Naive thymus-derived CD8-positive, alpha-beta T cell (primary cell): ENCODE results near the gene SLC1A2. TPM values are rescaled to one million over a fixed set of nuclear protein-coding genes. Genes with fewer than 3 reads are reported as not detected.

Experiments
- ATAC-seq, 2 donors: fragments of 150-1000 bp; cut with Tn5 transposase in 1 of 2; sonication (Bioruptor Pico), chemical (Tn5 transposase) in 1 of 2; 1 replicate in 1 of 2; 2 replicates in 1 of 2; pipeline ENCODE4 v1.10.0; 2021; ENCODE audit warnings: mild to moderate bottlenecking in 2 of 2, moderate library complexity in 2 of 2
- POLR2A ChIA-PET: fragments of 350-600 bp; sonication (Branson Sonifier 250); formaldehyde crosslinking; loops from one replicate; lab custom pipeline; 2021; ENCODE audit warnings: antibody characterized with exemption; lab: Charles Lee
- DNase-seq, 10 donors: peaks; one replicate each; pipeline versions ENCODE4 v3.0.0 to v3.0.0-alpha.2; 2020 to 2022
- H3K27ac Mint-ChIP-seq, 10 donors: one replicate each; pipeline ENCODE4 v1.8.0; 2020 to 2022; ENCODE audit warnings: mild to moderate bottlenecking in 10 of 10, mixed read lengths in 10 of 10, moderate library complexity in 4 of 10, inconsistent platforms in 1 of 10
- H3K27me3 Mint-ChIP-seq, 5 donors: one replicate each; pipeline ENCODE4 v1.8.0; 2021 to 2022; ENCODE audit warnings: mixed read lengths in 5 of 5
- H3K36me3 Mint-ChIP-seq, 3 donors: one replicate each; pipeline ENCODE4 v1.8.0; 2020 to 2022; ENCODE audit warnings: mixed read lengths in 3 of 3, mild to moderate bottlenecking in 2 of 3, inconsistent platforms in 1 of 3
- H3K4me1 Mint-ChIP-seq, 4 donors: one replicate each; pipeline ENCODE4 v1.8.0; 2021 to 2022; ENCODE audit warnings: mixed read lengths in 4 of 4
- H3K4me3 Mint-ChIP-seq, 10 donors: one replicate each; pipeline ENCODE4 v1.8.0; 2020 to 2022; ENCODE audit warnings: mild to moderate bottlenecking in 10 of 10, mixed read lengths in 10 of 10, moderate library complexity in 6 of 10, inconsistent platforms in 1 of 10
- H3K9me3 Mint-ChIP-seq, 9 donors: one replicate each; pipeline ENCODE4 v1.8.0; 2020 to 2022; ENCODE audit warnings: mixed read lengths in 9 of 9, mild to moderate bottlenecking in 3 of 9, inconsistent platforms in 1 of 9, moderate library complexity in 1 of 9
- polyA plus RNA-seq, 3 donors: library from polyadenylated mRNA; unstranded; fragments of 300-500 nt; fragmentation: Illumina TruSeq; gene quantifications; one replicate each; pipeline ENCODE4 v1.2.3, GENCODE V29; 2021
- total RNA-seq, 8 experiments: library from RNA in 2 of 8; stranded (reverse) in 2 of 8; gene quantifications; one replicate each; pipeline ENCODE4 v1.2.3 and lab custom pipeline; 2021 to 2026

The SLC1A2 gene
- total and polyA plus RNA-seq, 5 experiments from 2014 or later, result 0.07 to 0.44 TPM; not detected in 3

- peak overlapping the region in 4 of 10 donors; percentile 44 to 66 (median 56) for H3K4me3 Mint-ChIP-seq
- peaks cover 17 to 94% (median 76%) of the 10 kb centered on the region in 3 donors for H3K36me3 Mint-ChIP-seq
- no peak for DNase-seq
- peaks cover 0 to 2% (median 0%) of the 10 kb centered on the region in 9 donors for H3K9me3 Mint-ChIP-seq
- H3K27me3 Mint-ChIP-seq, result no peaks in the 10 kb centered on the region
- H3K27ac Mint-ChIP-seq, result peak overlapping the region; percentile 88 to 98 (median 96)
- H3K4me1 Mint-ChIP-seq, result peaks cover 30 to 84% (median 73%) of the 10 kb centered on the region in 4 donors
- POLR2A ChIA-PET, result interaction anchor here (1.1 kb wide), 1 partner anchor 49 kb away, joined by 3 read pairs; no protein-coding TSS in a partner anchor
- no peak for ATAC-seq
Measured at GRCh38 chr11:35215945-35216344, 203.4 kb downstream of the SLC1A2 start.

GRCh38 chr11:35214792-35215193, 204.6 kb downstream of the SLC1A2 start:
- Mint-ChIP-seq H3K4me1 (peaks cover 26 to 87% (median 74%) of the 10 kb centered on the region in 4 donors), H3K4me3 (peak overlapping the region in 6 of 10 donors; percentile 11 to 61 (median 29)), H3K27ac (peak overlapping the region; percentile 74 to 98 (median 94)), H3K27me3 (no peaks in the 10 kb centered on the region), H3K9me3 (peaks cover 0 to 11% (median 4%) of the 10 kb centered on the region in 9 donors), H3K36me3 (peaks cover 24 to 95% (median 81%) of the 10 kb centered on the region in 3 donors)
- ATAC-seq, result peak in 1 of 2 donors; percentile 15
- POLR2A ChIA-PET, result interaction anchor here (1.1 to 1.2 kb wide), 2 partner anchors 34 to 48 kb away, joined by 3 read pairs; no protein-coding TSS in a partner anchor
- peak in 1 of 10 donors; percentile 5 for DNase-seq

- no peak for ATAC-seq
- H3K27me3 Mint-ChIP-seq, result no peaks in the 10 kb centered on the region
- peak overlapping the region; percentile 74 to 98 (median 94) for H3K27ac Mint-ChIP-seq
- peaks cover 24 to 84% (median 71%) of the 10 kb centered on the region in 4 donors for H3K4me1 Mint-ChIP-seq
- POLR2A ChIA-PET, result interaction anchor here (0.7 to 1.2 kb wide), 2 partner anchors 34 to 141 kb away, joined by 3 read pairs; no protein-coding TSS in a partner anchor
- peaks cover 0 to 15% (median 6%) of the 10 kb centered on the region in 9 donors for H3K9me3 Mint-ChIP-seq
- peaks cover 26 to 95% (median 81%) of the 10 kb centered on the region in 3 donors for H3K36me3 Mint-ChIP-seq
- peak overlapping the region in 7 of 10 donors; percentile 3 to 61 (median 28) for H3K4me3 Mint-ChIP-seq
- no peak for DNase-seq
Measured at GRCh38 chr11:35214226-35214770, 205.1 kb downstream of the SLC1A2 start.

DNA sequence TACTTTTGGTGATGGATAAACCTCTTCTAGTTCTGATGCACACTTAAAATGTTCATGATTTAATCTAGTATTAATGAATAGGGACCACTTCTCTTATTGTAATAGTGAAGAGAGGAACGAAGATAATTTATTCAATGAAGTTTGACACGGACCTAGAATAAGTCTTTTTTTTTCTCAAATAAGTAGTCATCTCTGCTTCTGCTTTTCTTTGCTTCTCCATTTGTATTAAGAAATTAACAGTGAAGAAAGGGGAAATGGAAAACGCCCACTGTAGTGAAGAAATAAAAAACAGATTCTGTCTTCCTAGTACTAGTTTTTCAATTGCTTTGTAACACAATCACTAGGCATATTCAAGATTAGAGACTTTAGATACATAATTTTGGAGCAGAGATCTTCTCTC, 207.4 kb downstream of the SLC1A2 start:
- DNase-seq (no peak), ATAC-seq (no peak)
- Mint-ChIP-seq H3K36me3 (peaks cover 45 to 97% (median 84%) of the 10 kb centered on the region in 3 donors), H3K4me3 (no peak overlapping the region), H3K4me1 (peaks cover 22 to 77% (median 69%) of the 10 kb centered on the region in 4 donors), H3K27me3 (no peaks in the 10 kb centered on the region), H3K9me3 (peaks cover 0 to 25% (median 9%) of the 10 kb centered on the region in 9 donors), H3K27ac (peak overlapping the region in 9 of 10 donors; percentile 17 to 94 (median 46))
- POLR2A ChIA-PET, result interaction anchor here (1.3 kb wide), 1 partner anchor 47 kb away, joined by 3 read pairs; no protein-coding TSS in a partner anchor

- peaks cover 51 to 98% (median 90%) of the 10 kb centered on the region in 3 donors for H3K36me3 Mint-ChIP-seq
- DNase-seq (no peak), ATAC-seq (no peak)
- POLR2A ChIA-PET, result interaction anchor here (0.8 to 1.7 kb wide), 3 partner anchors 8 to 44 kb away, joined by 3 to 5 read pairs (median 3); no protein-coding TSS in a partner anchor
- H3K4me1 Mint-ChIP-seq, result peaks cover 18 to 71% (median 67%) of the 10 kb centered on the region in 4 donors
- peak overlapping the region in 9 of 10 donors; percentile 37 to 94 (median 52) for H3K27ac Mint-ChIP-seq
- peaks cover 0 to 25% (median 9%) of the 10 kb centered on the region in 9 donors for H3K9me3 Mint-ChIP-seq
- H3K4me3 Mint-ChIP-seq, result peak overlapping the region in 2 of 10 donors; percentile 5 to 20
- no peaks in the 10 kb centered on the region for H3K27me3 Mint-ChIP-seq
Measured at GRCh38 chr11:35210876-35211546, 208.3 kb downstream of the SLC1A2 start.

- Mint-ChIP-seq H3K9me3 (peaks cover 0 to 25% (median 9%) of the 10 kb centered on the region in 9 donors), H3K4me1 (peaks cover 17 to 69% (median 63%) of the 10 kb centered on the region in 4 donors), H3K27ac (peak overlapping the region in 6 of 10 donors; percentile 7 to 77 (median 60)), H3K4me3 (no peak overlapping the region), H3K36me3 (peaks cover 64 to 100% (median 93%) of the 10 kb centered on the region in 3 donors), H3K27me3 (no peaks in the 10 kb centered on the region)
- POLR2A ChIA-PET, result no interaction called here
- DNase-seq (no peak), ATAC-seq (no peak)
Measured at GRCh38 chr11:35208795-35209194, 210.6 kb downstream of the SLC1A2 start.

DNA sequence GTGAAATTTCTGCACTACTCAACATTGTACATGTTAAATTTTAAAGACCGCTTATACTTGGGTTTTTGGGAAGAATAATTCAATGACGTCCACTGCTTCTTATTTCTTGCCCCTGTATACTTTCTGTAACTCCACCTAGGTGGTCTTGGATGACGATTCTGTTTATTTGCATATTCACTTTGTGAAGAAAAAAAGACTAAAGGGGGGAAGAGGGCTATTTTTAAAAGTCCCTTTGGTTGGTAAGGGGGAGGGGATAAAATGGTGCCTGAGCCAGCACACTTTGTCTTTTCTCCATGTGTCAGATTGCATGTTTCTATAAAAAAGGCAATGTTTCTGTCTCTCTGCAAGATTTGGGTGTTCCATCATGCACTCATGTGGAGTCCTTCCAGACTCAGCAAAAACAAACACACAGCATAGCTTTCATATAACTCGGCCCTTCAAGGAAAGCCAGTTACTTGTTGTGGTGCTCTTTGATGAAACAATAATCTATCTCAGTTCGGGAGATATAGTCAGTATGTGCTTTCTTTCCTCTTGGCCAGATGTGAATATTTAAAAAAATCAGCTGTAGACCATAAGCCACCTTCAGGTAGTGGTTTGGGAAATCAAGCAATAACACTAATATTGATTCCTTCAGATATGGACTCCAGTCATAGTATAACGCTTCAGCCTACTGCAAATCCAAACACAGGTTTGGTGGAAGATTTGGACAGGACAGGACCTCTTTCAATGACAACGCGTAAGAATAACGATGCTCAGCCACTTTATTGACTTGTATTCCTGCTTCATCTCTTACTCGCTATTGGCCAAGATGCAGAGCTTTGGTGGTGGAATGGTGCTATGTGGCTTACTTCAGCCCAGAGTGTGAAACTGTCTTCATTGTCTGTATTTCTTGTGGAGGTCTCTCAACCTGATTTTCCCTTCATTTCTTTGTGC, 211.6 kb downstream of the SLC1A2 start:
- H3K27me3 Mint-ChIP-seq, result no peaks in the 10 kb centered on the region
- peak overlapping the region in 3 of 10 donors; percentile 3 to 29 (median 4) for H3K4me3 Mint-ChIP-seq
- ATAC-seq, result no peak
- H3K27ac Mint-ChIP-seq, result peak overlapping the region; percentile 3 to 77 (median 61)
- POLR2A ChIA-PET, result no interaction called here
- H3K36me3 Mint-ChIP-seq, result peaks cover 64 to 99% (median 94%) of the 10 kb centered on the region in 3 donors
- DNase-seq, result no peak
- peaks cover 14 to 65% (median 58%) of the 10 kb centered on the region in 4 donors for H3K4me1 Mint-ChIP-seq
- H3K9me3 Mint-ChIP-seq, result peaks cover 0 to 25% (median 9%) of the 10 kb centered on the region in 9 donors

DNA sequence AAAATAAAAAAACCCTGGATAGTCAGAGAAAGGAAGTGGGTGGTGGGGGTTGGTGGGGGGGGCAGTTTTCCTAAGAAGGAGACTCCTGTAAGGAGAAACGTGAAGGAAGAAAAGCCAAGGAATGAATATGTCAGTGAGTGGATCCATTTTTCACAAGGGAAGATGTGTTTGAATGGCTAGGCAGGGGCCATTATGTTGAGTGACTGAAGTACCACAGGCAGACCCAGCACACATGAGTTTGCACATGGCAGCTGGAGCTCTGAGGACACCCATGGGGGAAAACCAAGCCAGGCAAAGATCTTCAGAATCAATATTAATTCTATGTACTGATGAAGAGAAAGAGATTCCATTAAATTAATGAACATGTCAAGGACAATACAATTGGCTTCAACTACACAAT, 212.7 kb downstream of the SLC1A2 start:
- H3K4me1 Mint-ChIP-seq, result peaks cover 16 to 67% (median 60%) of the 10 kb centered on the region in 4 donors
- DNase-seq, result no peak
- no peaks in the 10 kb centered on the region for H3K27me3 Mint-ChIP-seq
- H3K36me3 Mint-ChIP-seq, result peaks cover 70 to 99% (median 96%) of the 10 kb centered on the region in 3 donors
- H3K9me3 Mint-ChIP-seq, result peaks cover 0 to 25% (median 9%) of the 10 kb centered on the region in 9 donors
- H3K4me3 Mint-ChIP-seq, result peak overlapping the region in 1 of 10 donors; percentile 41
- peak in 1 of 2 donors; percentile 18 for ATAC-seq
- H3K27ac Mint-ChIP-seq, result peak overlapping the region in 7 of 10 donors; percentile 29 to 87 (median 56)
- POLR2A ChIA-PET, result no interaction called here

DNA sequence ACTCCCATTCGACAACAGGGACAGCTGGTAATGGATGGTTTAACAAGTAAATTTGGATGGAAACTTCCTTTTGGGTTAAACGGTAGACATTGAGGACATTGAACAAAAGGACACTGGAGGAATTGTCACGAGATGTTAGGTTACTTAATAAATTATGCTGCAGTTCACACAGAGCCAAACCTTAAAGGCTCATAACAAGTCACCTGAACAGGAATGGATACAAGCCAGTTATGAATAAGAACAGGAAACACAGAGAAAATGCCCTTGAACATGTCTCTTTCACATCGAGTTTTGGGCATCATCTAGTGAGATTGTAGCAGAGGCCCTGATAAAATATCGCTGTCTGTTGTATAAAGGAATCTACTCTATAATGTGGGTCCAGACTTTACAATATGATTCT, 214.7 kb downstream of the SLC1A2 start:
- Mint-ChIP-seq H3K36me3 (peaks cover 65 to 99% (median 94%) of the 10 kb centered on the region in 3 donors), H3K4me3 (peak overlapping the region in 1 of 10 donors; percentile 0), H3K27me3 (no peaks in the 10 kb centered on the region), H3K27ac (peak overlapping the region in 9 of 10 donors; percentile 14 to 89 (median 49)), H3K4me1 (peaks cover 24 to 69% (median 64%) of the 10 kb centered on the region in 4 donors), H3K9me3 (peaks cover 0 to 14% (median 2%) of the 10 kb centered on the region in 9 donors)
- ATAC-seq (no peak), DNase-seq (no peak)
- POLR2A ChIA-PET, result interaction anchor here (0.9 to 1.4 kb wide), 2 partner anchors 20 to 27 kb away, joined by 3 to 4 read pairs; no protein-coding TSS in a partner anchor
